ENCODE measurements around the gene STK24. TPM values are rescaled to one million over a fixed set of nuclear protein-coding genes. Genes with fewer than 3 reads are reported as not detected.

STK24 gene
- total RNA-seq, 2 experiments from 2014 or later = 60.4 to 88.7 TPM

GRCh38 chr13:98441056-98441676 is 135.7 kb downstream of the STK24 start:
- no TSS peak for BruUV-seq (replicated peaks)

DNA sequence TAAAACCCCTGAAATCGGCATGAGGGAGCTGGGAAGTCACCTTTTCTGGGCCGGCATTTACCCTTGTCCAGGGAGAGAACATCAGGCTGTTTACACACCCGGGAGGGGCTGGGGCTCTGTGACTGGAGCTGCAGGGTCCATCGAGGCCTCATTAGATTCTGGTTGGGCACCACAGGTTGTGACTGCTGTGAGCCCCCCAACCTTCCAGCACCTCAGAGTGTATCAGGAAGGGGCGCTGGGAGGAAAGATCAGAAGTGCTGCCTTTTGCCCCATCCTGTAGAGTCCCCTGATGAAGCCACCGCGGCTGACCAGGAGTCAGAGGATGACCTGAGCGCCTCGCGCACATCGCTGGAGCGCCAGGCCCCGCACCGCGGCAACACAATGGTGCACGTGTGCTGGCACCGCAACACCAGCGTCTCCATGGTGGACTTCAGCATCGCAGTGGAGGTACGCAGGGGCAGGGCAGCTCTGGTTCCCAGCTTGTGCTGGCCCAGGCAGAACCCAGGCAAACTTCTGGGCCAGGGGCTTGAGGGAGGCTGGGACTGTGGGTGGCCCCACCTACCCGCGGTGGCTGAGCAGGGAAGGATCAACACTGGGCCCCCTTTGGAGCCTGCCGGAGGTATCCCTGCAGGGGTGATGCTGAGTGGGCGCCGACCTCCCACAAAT is 136.4 kb downstream of the STK24 start:
- H3K9me3 ChIP-seq (ENCODE audit: low read length) = no peaks in the 10 kb centered on the region
- intact Hi-C loops (cut with micrococcal nuclease; ENCODE audit: unreplicated experiment) = no loop called here
- ChIA-PET POLR2A (no interaction called here), CTCF (ENCODE audit: unreplicated experiment) (no interaction called here)
- no TSS peak for BruUV-seq (replicated peaks)
- H3K9me2 ChIP-seq (ENCODE audit: insufficient read depth, low read length) = no peaks in the 10 kb centered on the region
- H3K4me1 ChIP-seq (ENCODE audit: insufficient read depth, low read length, poor library complexity, severe bottlenecking) = peaks cover 6% of the 10 kb centered on the region
- no peak for DNase-seq (ENCODE audit: low spot score)
- no peaks in the 10 kb centered on the region for H3K36me3 ChIP-seq (ENCODE audit: insufficient read depth, low read length)
- no peaks in the 10 kb centered on the region for H3K79me2 ChIP-seq (ENCODE audit: insufficient read depth, low read depth, low read length)
- H4K20me1 ChIP-seq (ENCODE audit: insufficient read depth, low read length) = no peaks in the 10 kb centered on the region
- no peak overlapping the region for H3K4me3 ChIP-seq (ENCODE audit: low read depth, low read length, poor library complexity, severe bottlenecking)
- no peak overlapping the region for H3K4me2 ChIP-seq (ENCODE audit: low read length)
- H2AFZ ChIP-seq (ENCODE audit: low read length) = no peak overlapping the region
- TF ChIP-seq CTCF (conservative IDR thresholded peaks at IDR 0.05; ENCODE audit: low read length) (no peak), EZH2phosphoT487 (IDR thresholded peaks at IDR 0.05; ENCODE audit: borderline replicate concordance, low read depth, low read length) (no peak)
- H3K27ac ChIP-seq (ENCODE audit: low read depth, low read length, poor library complexity, severe bottlenecking) = no peak overlapping the region

More at GRCh38 chr13:98441056-98441676, 135.7 kb downstream of the STK24 start:
- intact Hi-C loops (cut with micrococcal nuclease; ENCODE audit: unreplicated experiment) = no loop called here
- Histone ChIP-seq H4K20me1 (ENCODE audit: insufficient read depth, low read length) (no peaks in the 10 kb centered on the region), H3K27ac (ENCODE audit: low read depth, low read length, poor library complexity, severe bottlenecking) (no peak overlapping the region), H3K4me1 (ENCODE audit: insufficient read depth, low read length, poor library complexity, severe bottlenecking) (peaks cover 12% of the 10 kb centered on the region), H3K9me3 (ENCODE audit: low read length) (no peaks in the 10 kb centered on the region), H3K36me3 (ENCODE audit: insufficient read depth, low read length) (no peaks in the 10 kb centered on the region), H3K79me2 (ENCODE audit: insufficient read depth, low read depth, low read length) (no peaks in the 10 kb centered on the region), H3K4me3 (ENCODE audit: low read depth, low read length, poor library complexity, severe bottlenecking) (no peak overlapping the region), H3K9me2 (ENCODE audit: insufficient read depth, low read length) (no peaks in the 10 kb centered on the region), H2AFZ (ENCODE audit: low read length) (no peak overlapping the region), H3K4me2 (ENCODE audit: low read length) (no peak overlapping the region)
- CTCF ChIA-PET (ENCODE audit: unreplicated experiment) = no interaction called here
- TF ChIP-seq EZH2phosphoT487 (IDR thresholded peaks at IDR 0.05; ENCODE audit: borderline replicate concordance, low read depth, low read length) (no peak), CTCF (conservative IDR thresholded peaks at IDR 0.05; ENCODE audit: low read length) (no peak)
- POLR2A ChIA-PET = no interaction called here
- no peak for DNase-seq (ENCODE audit: low spot score)

GRCh38 chr13:98439896-98440295 is 137.0 kb downstream of the STK24 start:
- H3K9me2 ChIP-seq (ENCODE audit: insufficient read depth, low read length) = no peaks in the 10 kb centered on the region
- no peak overlapping the region for H3K4me3 ChIP-seq (ENCODE audit: low read depth, low read length, poor library complexity, severe bottlenecking)
- no peaks in the 10 kb centered on the region for H3K4me1 ChIP-seq (ENCODE audit: insufficient read depth, low read length, poor library complexity, severe bottlenecking)
- no peaks in the 10 kb centered on the region for H4K20me1 ChIP-seq (ENCODE audit: insufficient read depth, low read length)
- no peaks in the 10 kb centered on the region for H3K9me3 ChIP-seq (ENCODE audit: low read length)
- CTCF ChIA-PET (ENCODE audit: unreplicated experiment) = no interaction called here
- no peak for DNase-seq (ENCODE audit: low spot score)
- BruUV-seq (replicated peaks) = no TSS peak
- H3K36me3 ChIP-seq (ENCODE audit: insufficient read depth, low read length) = no peaks in the 10 kb centered on the region
- no peak overlapping the region for H2AFZ ChIP-seq (ENCODE audit: low read length)
- no peak overlapping the region for H3K27ac ChIP-seq (ENCODE audit: low read depth, low read length, poor library complexity, severe bottlenecking)
- intact Hi-C loops (cut with micrococcal nuclease; ENCODE audit: unreplicated experiment) = no loop called here
- H3K79me2 ChIP-seq (ENCODE audit: insufficient read depth, low read depth, low read length) = no peaks in the 10 kb centered on the region
- TF ChIP-seq EZH2phosphoT487 (IDR thresholded peaks at IDR 0.05; ENCODE audit: borderline replicate concordance, low read depth, low read length) (no peak), CTCF (conservative IDR thresholded peaks at IDR 0.05; ENCODE audit: low read length) (no peak)
- H3K4me2 ChIP-seq (ENCODE audit: low read length) = no peak overlapping the region
- POLR2A ChIA-PET = no interaction called here

Measured in OCI-LY7 (cell line).